ENCODE measurements around the gene GSTT2.
"Not testable (repeated sequence)": the region's sequence is repeated elsewhere in the genome, so short reads cannot be mapped to it uniquely, and the experiment has no call there.

Gene GSTT2

GRCh38 chr22:23979557-23980240, at the start of gene GSTT2:
GSTT2 (plus strand) TSS chr22:23980134.
- DNase-seq = not testable (repeated sequence)

GRCh38 chr22:23938328-23939016, 41.5 kb upstream of the GSTT2 start:
- DNase-seq = no peak

- DNase-seq = no peak
Observed at GRCh38 chr22:23939017-23939357, 40.9 kb upstream of the GSTT2 start.

DNA sequence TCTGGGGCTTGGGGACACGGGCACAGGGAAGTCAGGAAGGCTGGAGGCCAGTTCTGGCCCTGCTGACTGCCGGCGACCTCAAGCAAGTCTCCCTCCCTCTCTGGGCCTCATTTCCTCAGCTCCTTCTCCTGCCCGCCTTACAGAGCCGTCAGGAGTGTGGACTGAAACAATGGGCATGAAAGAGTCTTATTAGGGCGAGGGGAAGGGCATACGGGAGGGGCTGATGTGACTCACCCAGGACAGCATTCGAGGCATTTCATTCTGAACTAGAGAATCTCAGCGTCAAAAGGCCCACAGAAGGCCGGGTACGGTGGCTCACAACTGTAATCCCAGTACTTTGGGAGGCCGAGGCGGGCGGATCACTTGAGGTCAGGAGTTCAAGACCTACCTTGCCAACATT, 39.8 kb upstream of the GSTT2 start:
- DNase-seq = not testable (repeated sequence)

DNA sequence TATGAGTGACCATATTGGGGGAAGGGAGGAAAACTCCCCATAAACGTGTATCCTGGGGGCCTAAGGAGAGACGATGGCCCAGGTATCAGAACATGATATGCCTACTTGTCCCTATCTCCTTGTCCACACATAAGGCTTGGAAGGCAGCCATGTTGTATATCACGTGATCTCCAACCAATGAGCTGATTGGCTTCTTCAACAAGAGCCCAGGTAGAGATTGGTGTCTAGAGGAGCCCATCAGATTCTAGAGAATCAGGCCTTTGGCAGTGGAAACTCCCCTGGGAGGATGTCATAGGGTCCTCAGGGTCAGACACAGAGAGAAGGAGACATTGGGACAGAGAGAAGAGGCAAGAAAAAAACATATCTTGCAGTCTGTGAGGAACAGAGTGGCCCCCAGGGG, 32.5 kb upstream of the GSTT2 start:
- not testable (repeated sequence) for DNase-seq

- not testable (repeated sequence) for DNase-seq
Observed at GRCh38 chr22:23949764-23950163, 30.2 kb upstream of the GSTT2 start.

DNA sequence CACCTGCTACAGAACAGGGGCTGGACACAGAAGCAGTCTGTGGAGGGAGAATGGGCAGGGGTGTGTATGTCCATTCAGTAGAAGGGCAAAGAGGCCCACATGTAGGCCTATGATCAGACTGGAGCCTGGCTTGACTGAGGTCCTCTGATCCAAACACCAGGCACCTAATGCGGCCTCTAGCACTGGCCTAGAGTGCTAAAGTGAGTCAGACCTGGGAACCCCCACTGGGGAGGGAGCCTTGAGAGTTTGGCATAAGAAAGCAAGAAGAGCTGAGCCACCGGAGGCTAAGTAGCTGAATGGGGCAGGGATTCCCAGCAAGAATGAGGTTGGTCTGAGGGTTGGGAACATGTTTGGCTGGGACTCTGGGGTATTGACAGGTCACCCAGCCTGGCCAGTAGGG, 28.6 kb upstream of the GSTT2 start:
- DNase-seq = not testable (repeated sequence)

DNA sequence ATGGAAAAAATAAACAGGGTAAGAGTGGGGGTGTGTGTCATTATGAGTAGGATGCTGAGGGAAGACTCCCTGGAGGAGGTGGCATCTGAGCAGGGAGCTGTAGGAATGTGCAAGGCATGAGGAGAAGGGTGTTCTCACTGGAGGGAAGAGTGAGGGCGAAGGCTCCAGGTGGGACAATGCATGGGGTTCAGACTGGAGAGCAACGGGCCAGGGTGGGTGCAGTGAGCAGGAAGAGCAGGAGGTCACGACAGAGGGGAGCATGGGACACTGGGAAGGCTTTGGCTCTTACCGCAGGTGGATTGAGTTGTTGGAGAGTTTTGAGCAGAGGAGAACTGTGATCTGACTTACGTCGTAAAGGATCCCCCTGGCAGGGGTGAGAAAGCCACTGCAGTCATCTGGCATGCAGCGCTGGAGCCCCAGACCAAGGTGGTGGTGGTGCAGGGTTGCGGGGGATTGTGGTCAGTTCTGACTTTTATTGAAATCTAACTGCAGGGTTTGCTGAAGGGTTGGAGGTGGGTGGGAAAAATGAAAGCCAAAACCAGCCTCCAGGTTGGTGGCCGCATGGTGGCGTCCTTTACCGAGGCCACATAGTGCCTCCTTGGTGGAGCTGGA, 27.0 kb upstream of the GSTT2 start:
- not testable (repeated sequence) for DNase-seq

DNA sequence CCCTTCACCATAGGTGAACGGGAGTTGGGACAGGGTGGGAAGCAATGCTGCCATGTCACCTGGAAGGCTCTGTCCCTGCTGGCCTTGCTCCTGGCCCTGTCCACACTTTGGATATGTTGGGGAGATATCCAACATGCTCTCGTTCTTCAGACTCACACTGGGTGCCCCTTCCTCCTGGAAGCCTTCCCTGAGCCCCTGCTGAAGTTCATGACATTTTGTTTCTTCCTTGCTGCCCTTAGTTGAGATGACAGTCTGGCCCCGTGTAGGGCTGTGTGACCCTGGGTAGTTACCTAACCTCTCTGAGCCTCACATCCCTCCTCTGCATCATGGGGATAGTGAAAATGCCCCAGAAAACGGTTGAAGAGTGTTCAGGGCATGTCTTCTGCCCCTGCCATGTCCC, 26.4 kb upstream of the GSTT2 start:
- not testable (repeated sequence) for DNase-seq

DNA sequence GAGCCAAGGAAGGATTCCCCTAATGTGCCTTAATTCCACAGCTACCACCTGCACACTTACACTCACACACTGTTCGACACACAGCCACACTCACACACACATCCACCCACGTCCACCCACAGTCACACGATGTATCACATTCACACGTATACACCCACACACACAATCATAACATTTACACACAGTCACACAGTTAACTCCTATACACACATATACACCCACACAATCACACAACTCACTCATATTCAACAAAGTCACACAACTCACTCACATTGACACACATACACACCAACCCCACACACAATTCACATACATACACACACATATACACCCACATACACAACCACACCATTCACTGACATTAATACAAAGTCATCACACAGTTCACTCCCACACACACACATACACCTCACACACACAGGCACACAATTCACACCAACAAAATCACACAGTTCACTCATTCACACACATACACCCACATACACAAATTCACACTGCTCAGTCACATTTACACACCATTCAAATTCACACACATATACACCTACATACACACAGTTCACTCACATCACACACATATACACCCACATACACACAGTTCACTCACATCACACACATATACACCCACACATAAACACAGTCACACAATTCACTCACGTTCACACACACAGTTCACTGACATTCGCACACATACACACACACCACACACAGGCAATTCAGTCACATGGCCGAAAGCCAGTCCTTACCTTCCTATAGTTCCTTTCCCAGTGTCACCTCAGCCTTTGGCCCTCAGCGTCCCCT, 25.5 kb upstream of the GSTT2 start:
- not testable (repeated sequence) for DNase-seq

- DNase-seq = not testable (repeated sequence)
Observed at GRCh38 chr22:23954991-23955305, 25.0 kb upstream of the GSTT2 start.

DNA sequence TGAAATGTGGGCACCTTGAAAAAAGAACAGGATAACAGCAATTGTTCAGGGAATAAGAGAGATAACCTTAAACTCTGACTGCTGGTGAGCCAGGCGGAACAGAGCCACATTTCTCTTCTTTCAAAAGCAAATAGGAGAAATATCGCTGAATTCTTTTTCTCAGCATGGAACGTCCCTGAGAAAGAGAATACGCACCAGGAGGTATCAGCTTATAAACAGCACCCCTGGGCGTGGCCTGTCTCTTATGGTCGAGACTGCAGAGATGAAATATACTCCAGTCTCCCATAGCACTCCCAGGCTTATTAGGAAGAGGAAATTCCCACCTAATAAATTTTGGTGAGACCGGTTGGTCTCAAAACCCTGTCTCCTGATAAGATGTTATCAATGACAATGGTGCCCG, 24.0 kb upstream of the GSTT2 start:
- not testable (repeated sequence) for DNase-seq

DNA sequence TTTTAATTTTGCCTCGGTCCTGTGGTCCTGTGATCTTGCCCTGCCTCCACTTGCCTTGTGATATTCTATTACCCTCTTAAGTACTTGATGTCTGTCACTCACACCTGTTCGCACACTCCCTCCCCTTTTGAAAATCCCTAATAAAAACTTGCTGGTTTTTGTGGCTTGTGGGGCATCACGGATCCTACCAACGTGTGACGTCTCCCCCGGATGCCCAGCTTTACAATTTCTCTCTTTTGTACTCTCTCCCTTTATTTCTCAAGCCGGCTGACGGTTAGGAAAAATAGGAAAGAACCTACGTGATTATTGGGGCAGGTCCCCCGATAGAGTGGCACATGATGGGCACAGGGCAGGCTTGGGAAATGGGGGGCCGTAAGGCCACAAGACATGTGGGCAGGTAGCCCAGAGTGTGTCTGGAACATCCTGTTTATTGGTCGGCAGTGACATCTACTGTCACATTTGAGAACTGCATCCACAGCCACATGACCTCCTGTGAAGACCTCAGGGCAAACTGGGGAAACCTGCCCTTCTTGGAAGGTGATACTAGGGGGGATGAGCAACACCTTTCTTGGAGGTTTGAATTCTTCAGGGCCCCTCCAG, 23.5 kb upstream of the GSTT2 start:
- DNase-seq = peak in 53 of 56 donors; percentile 6 to 93 (median 54)

DNA sequence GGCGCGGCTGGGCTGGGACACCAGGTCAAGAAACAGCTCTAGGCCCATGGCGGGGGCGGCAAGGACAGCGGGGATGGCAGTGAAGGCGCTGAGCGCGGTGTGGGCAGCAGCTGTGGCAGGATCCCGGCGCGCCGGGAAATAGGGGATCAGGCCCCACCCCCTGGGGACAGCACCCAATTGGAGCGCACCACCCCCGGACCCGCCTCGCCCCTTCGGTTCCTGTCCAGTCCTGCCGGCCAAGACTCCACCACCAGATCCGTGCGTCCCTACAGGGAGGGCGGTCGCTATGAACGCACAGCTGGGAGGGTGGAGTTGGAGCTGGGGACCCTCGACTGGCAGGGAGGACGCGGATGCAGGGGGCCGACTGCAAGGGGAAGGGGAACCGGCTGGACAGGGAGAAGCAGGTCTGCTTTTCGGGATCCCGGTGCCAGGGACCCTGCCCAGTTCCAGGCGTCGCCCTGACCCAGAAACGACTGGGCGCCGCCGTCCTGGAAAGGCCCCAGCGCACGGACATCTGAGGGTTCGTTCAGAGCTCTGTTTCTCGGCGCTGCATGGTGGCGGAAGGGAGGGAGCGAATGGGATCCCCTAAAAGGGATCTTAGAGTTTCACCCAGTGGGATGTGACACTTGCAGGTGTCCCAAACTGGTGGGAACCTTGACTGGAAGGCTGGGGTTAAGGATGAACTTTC, 18.7 kb upstream of the GSTT2 start, which contains the start of gene GSTT2B:
Gene GSTT2B (minus strand): TSS at position 112 of the 688 bp plus-strand sequence. CDS start 64 bp downstream, at position 48.
- DNase-seq = not testable (repeated sequence)

DNA sequence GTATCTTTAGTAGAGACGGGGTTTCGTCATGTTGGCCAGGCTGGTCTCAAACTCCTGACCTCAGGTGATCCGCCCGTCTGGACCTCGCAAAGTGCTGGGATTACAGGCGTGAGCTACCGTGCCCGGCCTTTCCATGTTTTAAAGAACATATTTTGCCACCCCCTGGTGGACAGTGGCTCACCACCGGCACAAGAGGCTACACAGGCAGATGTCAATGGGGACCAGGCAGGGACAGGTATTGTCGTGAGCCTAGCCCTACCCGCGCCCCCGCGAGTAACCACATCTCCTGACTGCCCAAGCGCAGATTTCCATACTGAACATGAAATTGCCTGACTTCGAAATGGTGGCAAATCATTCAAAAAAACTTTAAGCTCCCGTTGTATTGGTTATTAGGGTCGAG, 13.8 kb upstream of the GSTT2 start:
- DNase-seq = not testable (repeated sequence)

- not testable (repeated sequence) for DNase-seq
Observed at GRCh38 chr22:23966568-23966967, 13.4 kb upstream of the GSTT2 start, which contains the start of gene DDTL. DDTL (plus strand) TSS chr22:23966888; CDS start chr22:23966915, 27 bp downstream.

DNA sequence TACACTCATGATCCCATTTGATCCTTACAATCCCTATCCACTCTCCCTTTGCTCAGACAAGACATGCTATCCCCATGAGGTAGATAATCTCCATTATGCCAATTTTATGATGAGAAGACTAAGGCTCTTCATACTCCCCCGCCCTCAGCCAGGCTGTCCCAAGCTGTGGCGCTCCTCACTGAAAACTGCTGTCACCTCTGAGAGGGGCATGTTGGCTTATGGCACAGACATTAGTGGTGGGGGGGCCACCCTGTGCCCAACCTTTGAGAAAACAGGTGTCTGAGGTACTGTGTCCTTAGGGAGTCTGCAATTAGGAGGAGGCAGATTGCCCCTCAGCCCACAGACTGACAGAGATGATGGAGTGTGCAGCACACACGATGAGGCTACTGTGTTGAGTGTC, 10.9 kb upstream of the GSTT2 start:
- DNase-seq = no peak

DNA sequence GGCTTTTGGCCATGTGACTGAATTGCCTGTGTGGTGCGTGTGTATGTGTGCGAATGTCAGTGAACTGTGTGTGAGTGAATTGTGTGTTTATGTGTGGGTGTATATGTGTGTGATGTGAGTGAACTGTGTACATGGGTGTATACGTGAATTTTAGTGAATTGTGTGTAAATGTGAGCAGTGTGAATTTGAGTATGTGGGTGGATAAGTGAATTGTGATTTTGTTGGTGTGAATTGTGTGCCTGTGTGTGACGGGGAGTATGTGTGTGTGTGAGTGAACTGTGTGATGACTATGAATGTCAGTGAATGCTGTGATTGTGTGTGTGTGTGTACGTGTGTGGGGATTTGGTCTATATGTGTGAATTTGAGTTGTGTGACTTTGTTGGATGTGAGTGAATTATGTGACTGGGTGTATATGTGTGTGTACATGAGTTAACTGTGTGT, 9.7 kb upstream of the GSTT2 start:
- DNase-seq = no peak

DNA sequence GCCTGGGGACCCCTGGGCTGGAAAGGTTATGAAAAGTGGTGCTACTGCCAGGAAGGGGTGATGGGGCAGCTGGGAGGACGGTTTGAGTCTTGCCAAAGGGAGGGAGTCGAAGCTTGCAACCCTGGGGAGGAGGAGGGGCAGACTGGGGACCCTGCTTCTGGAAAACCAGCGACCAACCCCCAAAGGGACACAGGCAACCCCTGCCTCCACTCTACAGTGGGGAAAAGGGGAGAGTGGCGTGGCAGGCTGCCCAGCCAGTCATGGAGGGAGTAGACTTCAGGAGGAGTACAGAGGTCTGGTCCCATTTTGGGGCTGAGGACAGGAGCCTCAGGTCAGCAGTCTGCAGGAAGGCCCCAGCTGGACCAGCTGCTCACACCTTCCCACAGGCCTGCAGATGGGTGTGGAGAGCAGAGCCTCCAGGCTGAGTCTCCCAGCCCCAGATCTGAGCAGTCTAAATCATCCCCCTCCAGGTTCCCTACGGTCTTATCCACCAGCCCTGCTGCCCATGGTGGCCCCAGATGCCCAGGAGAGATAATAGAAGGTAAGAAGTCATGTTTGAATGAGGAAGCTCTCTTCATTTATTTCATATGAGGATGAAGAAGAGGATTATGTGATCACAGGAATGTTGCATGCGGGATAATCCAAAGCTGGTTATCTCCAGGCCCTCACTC, 9.0 kb upstream of the GSTT2 start:
- DNase-seq = no peak

GRCh38 chr22:23971927-23972326, 8.0 kb upstream of the GSTT2 start:
- DNase-seq = not testable (repeated sequence)
